Esophagus squamous epithelium (tissue), 4 donors: ENCODE data around the gene BCAR1.

Experiments
- CTCF ChIP-seq, 6 experiments: fragments of 450-650 bp in 4 of 6; fragments of 200-600 bp in 2 of 6; sonication (generic) in 2 of 6; IDR thresholded peaks; one replicate each; pipeline ENCODE4 v1.5.1; 2016 to 2019; ENCODE audit warnings: antibody characterized with exemption in 6 of 6, mild to moderate bottlenecking in 4 of 6, moderate library complexity in 4 of 6
- POLR2A ChIP-seq, 4 donors: fragments of 450-650 bp; IDR thresholded peaks; one replicate each; pipeline ENCODE4 v1.6.1; 2017; ENCODE audit warnings: antibody characterized with exemption in 4 of 4, mild to moderate bottlenecking in 4 of 4, moderate library complexity in 3 of 4

DNA sequence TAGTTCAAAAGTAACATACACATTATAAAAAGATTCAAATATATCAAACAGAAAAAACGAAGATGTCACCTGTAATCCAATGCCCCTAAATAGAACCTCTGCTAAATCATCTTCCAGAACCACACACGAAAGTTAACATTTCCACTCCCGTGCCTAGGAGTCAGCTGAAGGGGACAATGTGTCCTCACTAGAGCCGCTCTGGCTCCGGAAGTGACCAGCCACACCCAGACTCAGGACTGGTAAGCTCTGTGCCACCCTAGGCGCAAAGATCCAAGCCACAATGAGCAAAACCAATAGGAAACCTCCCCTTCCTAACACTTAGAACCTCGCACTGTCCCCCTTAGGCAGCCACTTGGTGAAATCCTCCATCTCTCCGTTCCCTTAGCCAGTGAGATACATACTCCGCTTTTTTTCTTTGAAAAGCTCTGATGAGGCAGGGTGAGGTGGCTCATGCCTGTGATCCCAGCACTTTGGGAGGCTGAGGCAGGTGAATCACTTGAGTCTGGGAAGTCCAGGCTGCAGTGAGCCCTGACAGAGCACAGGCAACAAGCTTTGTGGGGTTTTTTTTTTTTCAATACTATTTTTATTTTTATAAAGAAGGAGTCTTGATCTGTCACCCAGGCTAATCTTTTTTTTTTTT is 20.8 kb downstream of the BCAR1 start:
- TF ChIP-seq CTCF (IDR thresholded peaks at IDR 0.05) (no peak), POLR2A (IDR thresholded peaks at IDR 0.05) (no peak)
